HL-60 (cell line): ENCODE measurements around the gene TUBG1.

Source experiments
- DNase-seq, 2 experiments: peaks; one replicate each; pipeline ENCODE4 v3.0.0-alpha.2; 2010 to 2020; ENCODE audit warnings: low read depth in 1 of 2, low spot score in 1 of 2
- H3K27ac ChIP-seq: fragments of 250-450 bp; sonication (Bioruptor Pico); replicated peaks from 2 replicates; pipeline ENCODE4 v1.5.1; 2020; ENCODE audit warnings: mild to moderate bottlenecking, moderate library complexity
- H3K27me3 ChIP-seq: fragments of 250-450 bp; sonication (Bioruptor Pico); 2 replicates; pipeline ENCODE4 v1.5.1; 2021; ENCODE audit warnings: mild to moderate bottlenecking, moderate library complexity; ENCODE audit not compliant: insufficient read depth, poor library complexity, severe bottlenecking
- H3K4me3 ChIP-seq: replicated peaks from 2 replicates; pipeline ENCODE4 v1.5.1; 2011; ENCODE audit warnings: mild to moderate bottlenecking, control low read depth, low read length; ENCODE audit not compliant: insufficient read depth
- CTCF ChIP-seq: IDR thresholded peaks from one replicate; pipeline ENCODE4 v1.5.1; 2011; ENCODE audit warnings: low read length, control low read depth, inconsistent platforms; ENCODE audit not compliant: insufficient read depth
- GABPA ChIP-seq: IDR thresholded peaks from 2 replicates; pipeline ENCODE4 v1.6.1; 2012; ENCODE audit warnings: low read depth
- POLR2AphosphoS5 ChIP-seq: IDR thresholded peaks from 2 replicates; pipeline ENCODE4 v1.6.1; 2012; ENCODE audit warnings: low read depth
- REST ChIP-seq: IDR thresholded peaks from 2 replicates; pipeline ENCODE4 v1.6.1; 2012; ENCODE audit warnings: low read depth; ENCODE audit not compliant: insufficient replicate concordance
- SPI1 ChIP-seq: IDR thresholded peaks from 2 replicates; pipeline ENCODE4 v1.6.1; 2012; ENCODE audit warnings: low read depth, mild to moderate bottlenecking, borderline replicate concordance

Gene TUBG1

GRCh38 chr17:42581744-42582270, 27.7 kb upstream of the TUBG1 start:
- Histone ChIP-seq H3K27ac (no peak overlapping the region), H3K27me3 (no peaks in the 10 kb centered on the region), H3K4me3 (no peak overlapping the region)
- DNase-seq = no peak
- TF ChIP-seq SPI1 = no peak
- no peak for TF ChIP-seq POLR2AphosphoS5
- no peak for TF ChIP-seq CTCF
- no peak for TF ChIP-seq REST
- no peak for TF ChIP-seq GABPA

- DNase-seq = peak in 1 of 2 experiments; percentile 73
- Histone ChIP-seq H3K27ac (peak overlapping the region; percentile 48), H3K27me3 (no peaks in the 10 kb centered on the region), H3K4me3 (no peak overlapping the region)
- TF ChIP-seq GABPA = no peak
- TF ChIP-seq REST = no peak
- TF ChIP-seq POLR2AphosphoS5 = no peak
- peak; percentile 88 for TF ChIP-seq SPI1
- TF ChIP-seq CTCF = no peak
These were observed 24.6 kb upstream of the TUBG1 start for GRCh38 chr17:42584880-42585279.

GRCh38 chr17:42585353-42585752, 24.1 kb upstream of the TUBG1 start:
- Histone ChIP-seq H3K4me3 (no peak overlapping the region), H3K27me3 (no peaks in the 10 kb centered on the region), H3K27ac (peak overlapping the region; percentile 48)
- no peak for TF ChIP-seq GABPA
- no peak for TF ChIP-seq SPI1
- no peak for TF ChIP-seq REST
- no peak for TF ChIP-seq CTCF
- TF ChIP-seq POLR2AphosphoS5 = no peak
- DNase-seq = peak in 1 of 2 experiments; percentile 35
